Suppressor macrophage treated with lipopolysaccharide for 1 hour (primary cell): ENCODE data around the gene SNAI3.

Source experiments
- DNase-seq, 3 donors: peaks; one replicate each; pipeline ENCODE4 v3.0.0-alpha.2; 2020 to 2022

SNAI3 gene

DNA sequence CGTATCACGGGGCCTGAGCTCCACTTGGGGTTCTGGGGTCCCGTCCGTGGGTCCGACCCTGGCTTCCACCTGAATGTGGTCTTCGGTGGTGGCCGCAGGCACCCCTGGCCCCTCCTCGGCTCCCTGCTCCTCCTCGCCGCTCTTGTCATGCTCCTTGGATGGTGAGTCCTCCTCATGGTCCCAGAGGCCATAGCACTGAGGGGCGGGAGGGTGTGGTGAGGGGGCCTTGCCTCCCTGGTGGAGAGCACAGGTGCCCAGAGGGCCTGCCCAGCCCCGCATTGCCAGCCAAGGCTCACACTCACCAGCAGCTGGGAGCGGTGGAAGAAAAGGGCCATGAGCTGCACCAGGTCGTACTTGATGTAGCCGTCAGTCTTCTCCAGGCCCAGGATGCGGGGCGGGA lies 34.9 kb upstream of the SNAI3 start:
- DNase-seq = no peak

GRCh38 chr16:88720396-88720970 lies 34.2 kb upstream of the SNAI3 start:
- no peak for DNase-seq

- no peak for DNase-seq
These were observed 33.6 kb upstream of the SNAI3 start for GRCh38 chr16:88719933-88720296.

DNA sequence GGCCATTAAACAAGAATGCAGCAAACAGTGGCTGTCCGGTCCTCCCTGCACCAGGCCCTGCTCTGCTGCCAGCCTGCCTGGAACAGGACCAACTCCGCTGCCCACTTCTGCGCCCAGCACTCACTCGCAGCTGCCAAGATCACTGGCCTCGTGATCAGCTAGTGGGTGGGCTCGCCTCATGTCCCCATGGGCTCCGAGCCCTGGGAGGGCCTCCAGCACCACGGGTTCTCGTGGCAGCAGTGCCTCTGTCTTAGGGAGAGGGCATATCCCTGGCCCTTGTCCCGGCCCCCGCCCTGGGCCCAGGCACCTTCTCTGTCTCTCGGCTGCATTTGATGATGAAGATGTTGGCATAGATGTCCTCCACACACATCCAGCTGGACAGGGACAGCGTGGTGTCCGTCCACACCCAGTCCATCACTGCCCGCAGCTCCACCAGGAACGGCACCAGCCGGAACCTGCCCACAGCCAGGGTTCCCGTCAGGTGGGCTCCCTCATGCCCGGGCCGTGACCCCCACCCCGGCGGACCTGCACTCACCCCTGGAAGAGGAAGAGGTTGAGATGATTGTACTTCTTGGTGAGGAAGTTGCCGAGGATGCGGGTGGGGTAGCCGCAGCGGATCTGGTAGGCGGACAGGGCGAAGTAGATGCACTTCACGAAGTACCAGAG lies 33.1 kb upstream of the SNAI3 start:
- no peak for DNase-seq

DNA sequence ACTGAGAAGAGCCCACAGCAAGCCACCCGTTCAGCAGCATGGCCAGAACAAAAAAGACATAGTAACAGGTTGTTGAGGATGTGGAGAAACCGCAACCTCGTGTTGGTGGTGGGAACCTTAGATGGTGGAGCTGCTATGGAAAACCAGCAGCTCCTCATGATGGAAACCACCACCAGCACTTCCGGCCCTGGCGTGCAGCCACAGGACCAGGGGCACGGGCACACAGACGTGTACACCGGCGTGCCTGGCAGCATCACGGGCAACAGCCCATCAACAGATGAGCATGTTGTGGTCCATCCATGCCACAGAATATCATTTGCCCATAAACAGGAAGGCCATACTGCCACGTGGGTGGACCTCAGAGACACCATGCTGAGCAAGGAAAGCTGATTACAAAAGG lies 31.9 kb upstream of the SNAI3 start:
- DNase-seq = no peak

- no peak for DNase-seq
These were observed 30.3 kb upstream of the SNAI3 start for GRCh38 chr16:88716601-88717001.

DNA sequence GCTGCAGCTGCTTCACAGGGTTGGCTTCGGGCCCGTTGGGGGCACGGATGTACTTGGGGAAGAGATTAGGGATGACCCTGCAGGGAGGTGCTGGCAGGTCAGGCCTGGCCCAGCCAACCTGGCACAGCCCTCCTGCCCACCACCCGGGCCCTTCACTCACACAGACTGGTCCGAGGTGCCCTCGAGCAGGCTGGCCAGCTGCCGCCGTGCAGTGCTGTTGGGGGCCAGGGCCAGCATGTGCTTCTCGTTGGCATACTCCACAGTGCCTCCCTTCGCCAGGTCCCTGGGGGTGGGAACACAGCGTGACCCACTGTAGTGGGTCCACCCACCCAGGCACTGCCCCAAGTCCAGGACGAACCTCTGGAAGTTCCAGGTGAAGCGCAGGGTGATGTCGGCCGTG lies 29.9 kb upstream of the SNAI3 start:
- no peak for DNase-seq

- DNase-seq = no peak
These were observed 29.2 kb upstream of the SNAI3 start for GRCh38 chr16:88715312-88716190.

DNA sequence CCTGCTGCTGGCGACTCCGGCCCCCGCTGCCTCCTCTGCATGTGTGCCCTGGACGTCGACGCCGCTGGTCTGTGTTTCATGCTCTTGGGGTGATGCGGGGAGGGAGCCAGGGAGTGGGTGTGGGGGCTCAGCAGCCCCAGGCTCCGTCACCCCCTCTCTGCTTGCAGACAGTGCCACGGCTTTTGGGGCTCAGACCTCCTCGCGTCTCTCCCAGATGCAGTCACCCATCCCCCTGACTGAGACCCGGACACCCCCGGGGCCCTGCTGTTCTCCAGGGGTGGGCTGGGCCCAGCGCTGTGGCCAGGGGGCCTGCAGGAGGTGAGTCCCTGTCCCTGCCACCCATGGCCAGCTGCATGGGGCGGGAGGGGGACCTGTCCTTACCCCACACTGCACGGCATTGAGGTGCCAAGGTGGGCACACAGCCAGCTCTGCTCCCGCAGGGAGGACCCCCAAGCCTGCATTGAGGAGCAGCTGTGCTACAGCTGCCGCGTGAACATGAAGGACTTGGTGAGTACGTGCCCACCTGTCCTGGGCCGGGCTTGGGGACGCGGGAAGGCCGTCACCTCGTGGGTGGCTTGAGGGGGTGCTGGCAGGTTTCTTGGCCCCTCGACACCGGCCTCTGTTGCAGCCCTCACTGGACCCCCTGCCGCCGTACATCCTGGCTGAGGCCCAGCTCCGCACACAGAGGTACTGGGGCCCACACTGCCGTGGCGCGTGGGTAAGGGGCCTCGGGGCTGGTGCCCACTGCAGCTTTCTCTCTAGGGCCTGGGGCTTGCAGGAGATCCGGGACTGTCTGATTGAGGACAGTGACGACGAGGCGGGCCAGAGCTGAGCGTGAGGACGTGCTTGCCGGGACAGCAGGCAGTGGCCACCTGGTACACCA lies 28.4 kb upstream of the SNAI3 start:
- DNase-seq = no peak

- DNase-seq = no peak
These were observed 27.5 kb upstream of the SNAI3 start for GRCh38 chr16:88713568-88714419.

DNA sequence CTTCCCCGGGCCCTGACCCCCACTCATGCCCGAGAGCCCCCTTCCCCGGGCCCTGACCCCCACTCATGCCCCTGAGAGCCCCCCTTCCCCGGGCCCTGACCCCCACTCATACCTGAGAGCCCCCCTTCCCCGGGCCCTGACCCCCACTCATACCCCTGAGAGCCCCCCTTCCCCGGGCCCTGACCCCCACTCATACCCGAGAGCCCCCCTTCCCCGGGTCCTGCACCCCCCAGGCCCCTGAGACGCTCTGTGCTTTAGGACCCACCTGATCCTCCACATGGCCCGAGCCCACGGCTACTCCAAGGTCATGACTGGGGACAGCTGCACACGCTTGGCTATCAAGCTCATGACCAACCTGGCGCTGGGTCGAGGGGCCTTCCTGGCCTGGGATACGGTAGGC lies 26.7 kb upstream of the SNAI3 start:
- DNase-seq = no peak

GRCh38 chr16:88712362-88712979 lies 26.2 kb upstream of the SNAI3 start:
- DNase-seq = no peak

DNA sequence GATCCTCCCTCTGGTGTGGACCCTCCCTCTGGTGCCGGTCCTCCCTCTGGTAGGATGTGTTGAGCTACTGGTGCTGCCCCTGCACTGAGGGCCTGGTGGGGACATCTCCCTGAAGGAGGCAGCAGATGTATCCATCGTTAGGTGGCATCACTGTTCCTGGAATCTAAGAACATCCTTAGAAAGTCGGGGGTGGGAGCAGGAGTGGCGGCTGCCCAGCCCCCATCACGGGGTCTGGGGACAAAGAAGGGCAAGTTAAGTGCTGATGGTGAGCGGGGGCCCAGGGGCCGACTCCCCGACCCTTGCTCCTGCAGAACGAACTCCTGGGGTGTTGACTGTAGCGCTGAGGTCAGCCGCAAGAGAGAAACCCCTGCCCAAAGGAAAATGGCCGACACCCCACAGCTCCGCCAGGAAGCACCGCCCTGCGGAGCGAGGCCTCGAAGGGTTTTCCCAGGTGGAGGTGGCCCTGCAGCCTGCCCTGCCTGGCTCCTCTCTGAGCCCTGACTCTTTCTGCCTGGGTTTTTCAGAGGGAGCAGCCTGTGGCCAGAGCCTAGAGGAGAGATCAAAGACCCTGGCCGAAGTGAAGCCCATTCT lies 25.5 kb upstream of the SNAI3 start:
- no peak for DNase-seq

GRCh38 chr16:88710556-88710955 lies 24.2 kb upstream of the SNAI3 start:
- no peak for DNase-seq

DNA sequence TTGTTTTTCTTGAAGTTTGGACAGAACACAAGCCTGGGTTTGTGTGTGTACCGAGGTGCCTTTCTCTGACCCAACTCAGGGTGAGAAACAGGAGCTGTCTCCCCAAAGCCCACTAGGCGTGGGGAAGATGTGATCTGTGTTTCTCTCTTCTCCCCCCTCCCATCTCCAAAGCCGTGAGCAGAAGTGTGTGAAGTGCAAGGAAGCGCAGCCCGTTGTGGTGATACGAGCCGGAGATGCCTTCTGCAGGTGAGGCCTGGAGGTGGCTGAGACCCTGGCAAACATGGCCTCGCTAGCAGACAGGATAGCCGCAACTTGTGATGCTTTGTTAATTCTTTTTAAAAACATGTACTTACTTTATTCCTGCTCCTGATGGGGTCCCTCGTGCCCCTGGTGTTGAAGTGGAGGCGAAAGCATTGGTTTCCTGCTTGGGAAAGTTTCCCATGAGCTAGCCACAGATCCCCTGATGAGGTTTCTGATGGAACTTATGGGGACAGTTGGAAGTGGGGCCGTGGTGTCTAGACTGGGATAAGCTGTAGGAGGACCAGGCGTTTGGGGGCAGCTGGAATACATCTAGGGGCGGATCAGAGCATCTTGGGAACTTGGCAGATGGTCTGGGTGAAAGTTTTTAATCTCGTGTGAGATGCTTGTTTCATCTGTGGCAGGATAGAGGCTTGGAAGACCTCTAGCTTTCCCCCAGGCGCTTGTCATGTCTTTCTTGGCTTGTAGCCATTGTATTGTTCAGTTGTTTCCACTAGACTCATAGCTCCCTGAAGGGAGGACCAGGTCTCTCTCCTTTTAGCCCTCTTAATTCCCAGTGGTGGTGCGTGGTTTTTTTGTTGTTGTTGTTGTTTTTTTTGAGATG lies 20.9 kb upstream of the SNAI3 start:
- no peak for DNase-seq

DNA sequence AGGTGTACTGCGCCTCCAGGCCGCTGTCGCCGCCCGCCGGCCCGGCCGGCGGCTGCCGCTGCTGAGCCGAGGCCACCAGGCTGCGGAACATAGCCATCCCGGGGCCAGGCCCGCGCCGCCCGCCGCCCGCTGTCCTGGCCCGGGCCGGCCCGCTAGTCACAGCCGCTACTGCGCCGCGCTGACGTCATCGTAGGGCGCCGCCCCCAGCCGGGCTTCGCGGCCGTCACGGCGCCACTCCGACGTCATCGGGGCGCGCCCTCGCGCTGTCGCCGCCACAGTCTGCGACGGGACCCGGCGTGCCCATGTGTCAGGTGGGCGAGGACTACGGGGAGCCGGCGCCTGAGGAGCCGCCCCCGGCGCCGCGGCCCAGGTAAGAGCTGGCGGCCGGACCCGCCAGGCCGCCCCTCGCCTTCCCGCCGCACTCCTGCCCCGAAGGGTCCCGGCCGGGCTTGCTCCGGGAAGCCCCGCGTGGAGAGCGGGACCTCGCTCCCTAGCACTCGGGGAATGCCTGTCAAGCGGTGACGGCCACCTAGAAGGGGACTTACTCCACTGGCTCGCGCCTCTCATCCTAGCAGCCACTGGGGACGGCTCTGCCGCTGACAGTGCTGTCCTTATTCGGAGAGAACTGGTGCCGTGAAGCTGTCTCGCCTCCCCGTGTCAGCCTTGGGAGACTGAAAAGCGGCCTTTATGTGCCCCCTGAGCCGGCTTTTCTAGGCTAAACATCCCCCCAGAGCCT lies 20.1 kb upstream of the SNAI3 start, which contains the start of the genes CTU2 and RNF166:
Gene CTU2, plus strand, starts transcription at position 275 of the 736 bp plus-strand sequence. Its CDS starts 28 bp downstream, at position 303.
Gene RNF166, minus strand, starts transcription at position 180 of the 736 bp plus-strand sequence. Its CDS starts 83 bp downstream, at position 97.
- peak; percentile 94 to 98 (median 98) for DNase-seq

DNA sequence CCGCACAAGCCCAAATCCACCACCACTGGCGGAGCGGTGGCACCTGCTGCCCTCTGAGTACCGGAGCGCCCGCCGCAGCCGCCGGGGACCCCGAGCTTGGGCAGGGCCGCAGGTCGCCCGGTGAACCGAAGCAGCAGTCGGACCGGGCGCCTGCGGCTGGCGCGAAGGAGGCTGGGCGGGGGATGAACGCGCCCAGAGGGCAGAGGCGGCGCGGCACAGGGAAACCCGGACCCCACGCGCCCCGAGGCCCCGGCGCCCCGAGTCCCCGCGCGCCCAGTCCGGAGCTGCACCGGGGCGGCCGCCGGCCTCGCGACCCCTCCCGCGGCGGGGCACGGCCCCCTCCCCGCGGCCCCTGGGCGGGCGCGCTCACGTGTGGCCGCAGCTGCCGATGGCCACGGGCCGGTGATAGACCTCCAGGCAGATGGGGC lies 19.5 kb upstream of the SNAI3 start:
- DNase-seq = peak in 1 of 3 donors; percentile 60

GRCh38 chr16:88705076-88705684 lies 18.9 kb upstream of the SNAI3 start:
- DNase-seq = peak; percentile 75 to 80 (median 79)
